ENCODE results near the gene SPEF1.
"Not testable (repeated sequence)": the region's sequence is repeated elsewhere in the genome, so short reads cannot be mapped to it uniquely, and the experiment has no call there.

SPEF1 gene, protein sequence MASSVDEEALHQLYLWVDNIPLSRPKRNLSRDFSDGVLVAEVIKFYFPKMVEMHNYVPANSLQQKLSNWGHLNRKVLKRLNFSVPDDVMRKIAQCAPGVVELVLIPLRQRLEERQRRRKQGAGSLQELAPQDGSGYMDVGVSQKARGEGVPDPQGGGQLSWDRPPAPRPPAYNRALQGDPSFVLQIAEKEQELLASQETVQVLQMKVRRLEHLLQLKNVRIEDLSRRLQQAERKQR

DNA sequence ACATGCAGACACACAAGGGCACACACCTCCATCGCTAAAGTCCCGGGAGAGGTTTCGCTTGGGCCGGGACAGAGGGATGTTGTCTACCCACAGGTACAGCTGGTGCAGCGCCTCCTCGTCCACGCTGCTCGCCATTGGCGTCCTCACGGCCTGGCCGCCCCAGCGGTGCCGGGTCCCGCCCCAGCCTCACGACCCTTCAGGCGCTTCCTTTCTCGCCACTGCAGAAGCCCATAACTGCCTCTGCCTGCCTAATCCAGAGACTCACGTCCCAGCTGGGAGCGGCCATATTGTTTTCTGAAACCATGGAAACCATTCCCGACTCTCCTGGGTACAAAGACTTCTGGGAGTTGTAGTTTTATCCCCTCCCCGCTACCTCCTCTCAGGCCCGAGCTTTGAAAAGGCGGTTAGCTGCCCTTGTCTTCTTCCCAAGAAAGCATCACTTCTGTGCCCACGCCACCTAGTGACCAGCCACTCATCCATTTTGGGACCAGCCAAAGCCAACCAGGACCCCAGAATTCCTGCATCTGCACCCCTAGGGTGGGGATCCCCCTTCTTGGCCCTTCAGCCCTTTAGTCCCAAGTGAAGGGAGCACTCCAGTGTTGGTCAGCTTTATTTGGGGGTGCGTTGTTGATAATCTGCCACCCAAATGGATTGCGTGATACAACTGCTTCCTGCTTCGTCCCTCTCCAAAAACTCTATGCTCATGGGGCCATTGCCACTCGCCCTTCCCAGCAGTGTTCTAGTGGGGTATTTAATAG, at the start of gene SPEF1:
SPEF1 (minus strand) TSS at position 296 of the 758 bp plus-strand sequence; CDS start at position 135, 161 bp downstream.
- peak; percentile 91 for DNase-seq (ENCODE audit: low spot score)

DNA sequence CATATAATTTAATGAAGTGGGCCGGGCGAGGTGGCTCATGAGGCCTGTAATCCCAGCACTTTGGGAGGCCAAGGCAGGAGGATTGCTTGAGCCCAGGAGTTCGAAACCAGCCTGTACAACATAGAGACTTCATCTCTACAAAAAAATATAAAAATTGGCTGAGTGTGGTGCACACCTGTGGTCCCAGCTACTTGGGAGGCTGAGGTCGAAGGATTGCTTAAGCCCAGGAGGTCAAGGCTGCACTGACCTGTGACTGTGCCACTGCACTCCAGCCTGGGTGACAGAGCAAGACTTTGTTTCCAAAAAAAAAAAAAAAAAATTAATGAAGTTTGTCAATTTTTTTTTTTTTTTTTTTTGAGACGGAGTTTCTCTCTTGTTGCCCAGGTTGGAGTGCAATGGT, 48.6 kb upstream of the SPEF1 start:
- not testable (repeated sequence) for DNase-seq (ENCODE audit: low spot score)

DNA sequence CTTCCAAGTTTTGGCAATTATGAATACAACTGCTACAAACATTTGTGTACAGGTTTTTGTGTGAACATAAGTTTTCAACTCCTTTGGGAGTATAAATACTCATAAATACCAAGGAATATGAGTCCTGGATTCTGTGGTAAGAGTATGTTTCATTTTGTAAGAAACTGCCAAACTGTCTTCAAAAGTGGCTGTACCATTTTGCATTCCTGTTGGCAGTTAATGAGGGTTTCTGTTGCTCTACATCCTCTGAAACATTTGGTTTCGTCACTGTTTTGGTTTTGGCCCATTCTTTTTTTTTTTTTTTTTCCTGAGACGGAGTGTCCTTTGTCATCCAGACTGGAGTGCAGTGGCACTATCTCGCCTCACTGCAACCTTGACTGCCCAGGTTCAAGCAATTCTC, 47.5 kb upstream of the SPEF1 start:
- DNase-seq (ENCODE audit: low spot score) = no peak

DNA sequence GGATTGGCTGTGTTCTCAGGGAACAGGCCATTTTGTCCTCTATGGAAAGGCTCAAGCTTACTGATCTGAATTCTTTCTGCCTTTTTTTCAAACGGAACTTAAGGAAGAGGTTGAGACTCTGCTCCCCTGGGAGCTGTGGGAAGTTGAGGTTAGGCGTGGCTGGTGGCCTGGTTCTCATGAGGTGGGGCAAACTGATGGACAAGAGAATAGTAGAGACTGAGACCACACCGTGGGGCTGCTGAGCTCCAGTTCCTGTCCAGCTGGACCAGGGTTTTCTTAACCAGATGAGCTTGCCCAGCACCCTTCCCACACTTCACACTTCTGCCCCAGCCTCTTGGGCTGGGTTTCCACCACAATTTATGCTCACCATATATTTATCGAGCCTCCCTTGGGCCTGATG, 45.2 kb upstream of the SPEF1 start:
- no peak for DNase-seq (ENCODE audit: low spot score)

DNA sequence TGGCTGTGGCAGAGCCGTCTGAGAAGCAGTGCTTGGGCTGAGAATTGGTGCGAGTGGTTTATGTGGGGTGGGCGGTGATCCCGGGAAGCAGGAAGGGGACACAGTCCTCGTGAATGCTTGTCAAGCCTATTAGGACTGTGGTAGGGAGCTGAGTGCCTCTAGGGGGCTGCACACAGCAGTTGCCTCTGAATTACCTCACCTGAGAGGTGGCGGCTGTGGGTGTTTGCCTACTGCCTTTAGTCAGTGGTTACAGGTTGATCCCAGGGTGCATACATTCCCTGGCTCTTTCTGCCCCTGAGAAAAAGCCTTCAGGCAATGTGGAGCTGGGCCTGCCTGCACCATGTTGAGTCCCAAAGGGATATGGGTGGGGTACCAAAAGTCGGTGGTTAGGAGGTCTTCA, 44.3 kb upstream of the SPEF1 start:
- no peak for DNase-seq (ENCODE audit: low spot score)

DNA sequence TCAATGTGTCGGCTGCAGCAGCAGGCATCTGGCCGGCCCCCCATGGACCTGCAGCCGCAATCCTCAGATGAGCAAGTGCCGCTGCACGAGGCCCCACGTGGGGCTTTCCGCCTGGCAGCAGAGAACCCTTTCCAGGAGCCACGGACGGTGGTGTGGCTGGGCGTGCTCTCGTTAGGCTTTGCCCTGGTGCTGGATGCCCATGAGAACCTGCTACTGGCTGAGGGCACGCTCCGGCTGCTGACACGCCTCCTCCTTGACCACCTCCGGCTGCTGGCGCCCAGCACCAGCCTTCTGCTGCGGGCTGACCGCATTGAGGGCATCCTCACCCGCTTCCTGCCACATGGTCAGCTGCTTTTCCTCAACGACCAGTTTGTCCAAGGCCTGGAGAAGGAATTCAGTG, 42.6 kb upstream of the SPEF1 start:
- no peak for DNase-seq (ENCODE audit: low spot score)

DNA sequence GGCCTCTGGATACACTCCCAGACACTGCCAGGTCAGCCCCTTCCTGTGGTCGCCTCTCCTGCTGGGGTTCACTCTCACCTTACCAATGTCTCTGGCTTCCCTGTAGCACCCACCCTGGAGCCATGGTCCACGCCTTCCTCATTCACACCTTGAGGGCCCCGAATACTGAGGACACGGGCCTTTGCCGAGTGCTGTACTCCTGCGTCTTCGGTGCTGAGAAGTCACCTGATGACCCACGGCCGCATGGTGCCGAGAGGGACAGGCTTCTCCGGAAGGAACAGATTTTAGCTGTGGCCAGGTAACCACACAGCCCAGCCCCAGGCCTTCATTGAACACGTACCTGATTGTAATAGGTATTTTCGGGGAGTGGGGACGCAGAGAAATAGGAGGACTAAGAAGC, 40.7 kb upstream of the SPEF1 start:
- DNase-seq (ENCODE audit: low spot score) = no peak

DNA sequence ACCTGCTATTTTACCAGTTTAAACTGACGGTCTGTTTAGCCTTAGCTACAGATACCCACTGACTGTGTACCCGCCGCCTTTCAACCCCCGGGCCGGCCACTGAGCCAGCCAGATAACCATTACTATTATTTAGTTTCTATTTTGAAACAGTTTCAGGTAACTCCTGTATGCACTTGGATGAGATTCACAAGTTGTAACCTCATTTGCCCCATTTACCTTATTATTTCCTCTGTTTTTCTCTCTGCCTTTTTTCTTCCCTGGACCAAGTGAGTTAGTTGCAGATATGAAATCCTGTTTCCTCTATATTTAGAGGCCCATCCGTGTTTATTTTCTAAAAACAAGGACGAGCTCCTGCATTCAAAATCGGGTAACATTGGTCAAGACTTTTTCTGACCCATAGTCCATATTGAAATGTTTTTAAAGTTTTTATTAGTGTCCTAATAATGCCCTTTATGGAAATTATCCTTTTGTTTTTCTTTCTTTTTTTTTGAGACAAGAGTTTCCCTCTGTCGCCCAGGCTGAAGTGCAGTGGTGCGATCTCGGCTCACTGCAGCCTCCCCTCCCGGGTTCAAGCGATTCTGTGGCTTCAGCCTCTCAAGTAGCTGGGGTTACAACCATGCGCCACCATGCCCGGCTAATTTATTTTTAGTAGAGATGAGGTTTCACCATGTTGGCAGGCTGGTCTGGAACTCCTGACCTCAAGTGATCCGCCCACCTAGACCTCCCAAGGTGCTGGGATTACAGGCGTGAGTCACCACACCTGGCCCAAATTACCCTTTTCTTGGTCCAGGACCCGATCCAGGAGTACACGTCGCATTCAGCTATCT, 39.9 kb upstream of the SPEF1 start:
- no peak for DNase-seq (ENCODE audit: low spot score)

DNA sequence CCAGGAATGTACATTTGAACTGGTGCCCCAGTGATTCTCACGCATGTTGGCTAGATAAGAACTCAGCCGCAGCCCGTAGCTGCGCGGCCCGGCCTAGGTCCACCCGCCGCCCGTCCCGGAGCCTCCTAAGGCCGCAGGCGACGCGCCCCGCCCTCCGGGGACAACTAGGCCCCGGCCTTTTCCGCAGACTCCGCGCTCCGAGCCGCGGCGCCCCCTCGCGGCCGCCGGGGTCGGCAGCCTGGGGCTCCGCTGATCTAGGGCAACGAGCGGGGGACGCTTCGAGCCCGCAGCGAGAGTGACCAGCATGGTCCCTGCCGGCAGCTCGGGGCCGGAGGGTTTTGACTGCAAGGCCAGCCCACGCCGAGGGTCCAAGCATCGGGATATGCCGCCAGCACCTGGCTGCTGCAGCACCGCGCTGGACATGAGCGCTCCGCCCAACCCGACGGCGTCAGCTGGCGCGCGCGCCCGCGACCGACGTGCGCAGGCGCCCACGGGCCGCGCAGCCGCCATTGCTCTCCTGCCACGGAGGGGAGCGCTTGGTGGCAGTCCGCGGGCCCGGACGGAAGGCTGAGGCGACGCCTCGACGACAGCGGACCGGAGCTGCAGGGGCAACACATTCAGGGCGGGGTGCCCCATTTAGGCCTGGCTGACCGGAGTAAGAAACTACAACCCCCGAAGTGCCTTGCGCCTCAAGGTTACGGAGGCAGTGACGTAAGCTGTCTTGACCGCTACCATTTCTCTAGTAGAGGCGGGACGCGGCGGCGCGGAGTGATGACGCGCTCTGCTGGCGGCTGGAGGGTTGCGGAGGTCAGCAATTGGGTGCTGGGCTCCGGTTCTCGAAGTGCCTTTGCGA, 39.0 kb upstream of the SPEF1 start, which contains the start of gene AP5S1:
AP5S1 (plus strand) TSS at position 500 of the 853 bp plus-strand sequence. CDS start 1,571 bp downstream, outside the sequence.
- DNase-seq (ENCODE audit: low spot score) = peak; percentile 95

DNA sequence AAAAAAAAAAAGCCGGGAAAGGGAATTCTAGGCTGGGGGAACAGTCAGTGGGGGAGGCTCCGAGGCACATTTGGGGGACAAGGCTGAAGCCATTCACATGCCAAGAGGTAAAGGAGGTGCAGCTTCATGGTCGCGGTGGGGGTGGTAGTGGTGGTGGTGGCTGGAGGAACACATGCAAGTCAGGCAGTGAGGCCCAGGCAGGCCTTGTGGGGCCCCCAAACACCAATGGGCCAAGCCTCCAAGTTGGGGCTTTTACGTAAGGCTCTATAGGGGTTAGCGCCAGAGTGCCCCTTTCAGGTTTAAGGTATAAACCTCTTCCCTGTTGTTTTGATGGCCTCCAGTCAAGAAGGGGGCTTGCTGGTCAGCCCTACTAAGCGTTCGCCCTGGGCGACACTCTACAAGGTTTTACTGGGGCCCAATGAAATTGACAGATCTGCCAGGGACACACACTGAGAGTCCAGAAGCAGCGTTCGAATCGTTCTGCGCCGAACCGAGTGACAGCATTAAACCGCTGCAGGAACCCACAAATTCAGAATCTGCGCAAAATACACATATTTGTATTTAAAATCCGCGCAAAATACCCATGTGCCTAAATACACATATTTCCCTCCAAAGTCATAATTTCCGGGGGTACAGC, 38.3 kb upstream of the SPEF1 start:
- DNase-seq (ENCODE audit: low spot score) = no peak

DNA sequence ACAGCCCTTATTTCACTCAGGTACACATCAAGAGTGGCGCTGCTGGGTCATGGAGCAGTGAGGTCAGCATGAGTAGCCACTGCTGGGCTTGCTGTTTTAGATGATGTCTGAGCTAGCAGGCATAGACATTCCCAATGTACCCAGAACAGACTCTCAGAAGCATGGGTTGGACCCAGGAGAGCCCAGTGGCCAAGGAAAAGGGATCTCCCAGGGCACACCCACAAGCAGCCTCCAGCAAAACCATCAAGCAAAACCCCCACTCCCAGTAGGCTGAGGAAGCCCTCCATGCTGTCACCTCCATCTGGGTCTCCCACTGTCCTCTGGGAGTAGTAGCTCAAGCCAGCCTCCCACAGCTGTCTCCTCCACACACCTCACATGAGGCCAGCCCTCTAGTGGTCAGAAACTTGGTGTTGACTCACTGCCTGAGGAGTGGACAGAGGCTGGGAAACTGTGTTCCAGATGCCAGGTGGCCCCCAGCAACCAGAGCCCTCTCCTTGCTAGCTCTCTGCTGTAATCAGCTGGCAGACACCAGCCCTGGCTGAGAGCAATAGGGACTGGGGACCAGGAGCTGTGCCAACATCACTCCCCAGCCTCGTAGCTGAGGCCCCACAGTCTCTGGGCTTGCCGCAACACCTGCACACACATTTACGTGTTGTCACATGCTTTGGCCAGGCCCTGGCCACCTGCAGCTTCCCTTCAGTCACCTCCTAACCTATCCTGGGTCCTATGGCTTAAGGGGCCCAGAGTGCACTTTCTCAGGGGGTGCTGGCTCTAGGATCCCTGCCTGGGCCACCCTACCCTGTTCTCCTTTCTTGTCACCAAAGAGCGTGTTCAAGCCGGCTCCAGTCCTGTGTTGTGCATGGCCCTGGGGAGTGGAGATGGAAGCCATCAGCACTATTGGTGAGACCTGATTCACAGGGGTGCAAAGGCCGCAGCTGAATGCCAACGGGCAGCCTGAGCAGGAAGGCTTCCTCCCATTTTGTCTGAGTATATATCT, 37.2 kb upstream of the SPEF1 start:
- peak; percentile 72 for DNase-seq (ENCODE audit: low spot score)

DNA sequence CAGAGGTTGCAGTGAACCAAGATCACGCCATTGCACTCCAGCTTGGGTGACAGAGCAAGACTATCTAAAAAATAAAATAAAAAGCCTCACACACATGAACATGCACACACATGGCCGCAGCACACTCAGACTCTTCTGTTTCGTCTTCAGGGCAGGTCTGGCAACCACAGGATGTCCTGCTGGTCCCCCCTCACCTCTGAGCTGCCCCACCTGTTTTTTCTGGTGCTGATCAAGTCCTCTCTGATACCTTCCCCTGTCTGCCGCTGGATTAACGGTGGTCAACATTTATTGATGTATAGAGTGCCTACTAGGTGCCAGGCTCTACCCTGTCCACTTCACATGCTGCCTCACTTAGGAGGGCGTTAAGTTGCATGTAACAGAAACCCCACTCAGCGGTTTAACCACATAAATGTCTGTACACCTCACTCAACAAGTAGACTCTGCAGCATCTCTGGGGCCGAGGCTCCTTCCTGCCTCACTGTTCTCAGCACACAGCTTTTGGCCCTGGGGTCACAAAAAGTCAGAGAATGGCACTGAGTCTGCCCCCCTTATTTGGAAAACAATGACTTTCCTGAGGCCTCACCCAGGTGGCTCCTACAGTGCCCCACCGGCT, 34.6 kb upstream of the SPEF1 start:
- DNase-seq (ENCODE audit: low spot score) = no peak

DNA sequence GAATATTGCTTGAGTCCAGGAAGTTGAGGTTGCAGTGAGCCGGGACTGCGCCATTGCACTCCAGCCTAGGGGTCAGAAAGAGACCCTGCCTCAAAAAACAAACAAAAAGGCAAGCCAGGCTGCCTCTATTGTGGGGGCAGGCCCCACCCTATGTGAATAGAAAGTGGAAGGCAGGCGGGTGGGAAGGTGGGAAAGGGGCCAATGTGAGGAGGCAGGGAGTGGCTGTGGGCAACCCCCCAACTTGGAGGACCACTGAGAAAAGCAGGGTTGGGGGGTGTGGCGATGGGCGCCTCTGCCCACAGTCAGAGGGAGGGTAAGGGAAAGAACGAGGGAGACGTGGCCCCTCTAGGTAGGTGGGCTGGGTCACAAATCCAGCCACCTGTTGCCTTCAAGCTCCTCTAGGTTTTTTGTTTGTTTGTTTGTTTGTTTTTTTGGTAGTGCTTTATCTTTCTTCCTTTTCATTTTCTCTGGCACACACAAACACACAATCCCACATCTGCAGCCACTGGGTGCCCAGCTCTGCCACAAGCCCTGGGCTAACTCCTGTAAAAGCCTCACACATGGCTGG, 33.8 kb upstream of the SPEF1 start:
- DNase-seq (ENCODE audit: low spot score) = no peak

DNA sequence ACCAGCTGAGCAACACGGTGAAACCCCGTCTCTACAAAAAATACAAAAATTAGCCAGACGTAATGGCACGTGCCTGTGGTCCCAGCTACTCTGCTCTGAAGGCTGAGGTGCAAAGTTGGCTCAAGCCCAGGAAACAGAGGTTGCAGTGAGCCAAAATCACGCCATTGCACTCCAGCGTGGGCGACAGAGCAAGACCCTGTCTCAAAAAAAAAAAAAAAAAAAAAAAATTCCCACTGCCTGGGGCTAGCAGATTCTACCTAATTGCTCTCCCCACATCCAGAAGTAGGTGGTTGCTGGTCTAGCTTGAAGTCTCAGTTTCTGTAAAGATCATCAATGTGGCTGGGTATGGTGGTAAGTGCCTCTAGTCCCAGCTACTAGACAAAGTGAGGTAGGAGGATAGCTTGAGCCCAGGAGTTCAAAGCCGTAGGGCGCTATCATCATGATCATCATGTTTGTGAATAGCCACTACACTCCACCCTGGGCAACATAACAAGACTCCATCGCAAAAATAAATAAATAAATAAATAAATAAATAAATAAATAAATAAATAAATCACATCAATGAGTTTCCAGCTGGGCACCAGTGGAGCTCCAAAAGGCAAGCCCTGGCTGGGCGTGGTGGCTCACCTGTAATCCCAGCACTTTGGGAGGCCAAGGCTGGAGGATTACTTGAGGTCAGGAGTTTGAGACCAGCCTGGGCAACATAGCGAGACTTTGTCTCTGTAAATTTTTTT, 32.8 kb upstream of the SPEF1 start:
- no peak for DNase-seq (ENCODE audit: low spot score)

DNA sequence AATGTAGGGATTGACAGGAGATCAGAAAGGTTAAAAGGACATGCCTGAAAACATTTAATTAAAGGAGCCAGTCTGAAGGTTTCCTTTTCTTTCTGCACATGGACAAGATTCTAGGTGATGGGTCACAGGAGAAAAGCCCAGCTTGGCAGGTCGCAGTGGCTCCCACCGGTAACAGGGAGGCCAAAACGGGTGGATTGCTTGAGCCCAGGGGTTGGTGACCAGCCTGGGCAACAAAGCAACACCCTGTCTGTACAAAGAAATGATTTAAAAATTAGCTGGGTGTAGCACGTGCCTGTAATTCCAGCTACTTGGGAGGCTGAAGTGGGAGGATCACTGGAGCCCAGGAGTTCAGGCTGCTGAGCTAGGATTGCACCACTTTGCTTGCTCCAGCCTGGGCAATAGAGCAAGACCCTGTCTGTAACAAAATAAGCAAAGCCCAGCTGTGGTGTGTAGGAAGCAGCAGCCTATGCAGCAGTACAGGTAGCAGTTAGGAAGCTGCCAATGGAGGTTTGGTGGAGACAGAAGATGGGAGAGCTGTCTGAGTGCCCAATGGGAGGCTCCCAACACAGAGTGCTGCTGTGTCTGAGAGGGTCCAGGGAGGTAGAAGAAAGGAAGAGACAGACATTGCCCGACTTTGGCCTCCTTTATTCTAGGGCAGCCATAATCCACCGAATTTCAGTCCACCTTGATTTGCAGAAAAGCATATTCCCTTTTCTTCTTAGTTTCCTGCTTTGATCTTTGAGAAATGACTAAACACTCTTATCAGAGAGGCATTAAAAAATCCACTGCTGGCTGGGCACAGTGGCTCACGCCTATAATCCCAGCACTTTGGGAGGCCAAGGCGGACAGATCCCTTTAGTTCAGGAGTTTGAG, 32.0 kb upstream of the SPEF1 start:
- DNase-seq (ENCODE audit: low spot score) = no peak

DNA sequence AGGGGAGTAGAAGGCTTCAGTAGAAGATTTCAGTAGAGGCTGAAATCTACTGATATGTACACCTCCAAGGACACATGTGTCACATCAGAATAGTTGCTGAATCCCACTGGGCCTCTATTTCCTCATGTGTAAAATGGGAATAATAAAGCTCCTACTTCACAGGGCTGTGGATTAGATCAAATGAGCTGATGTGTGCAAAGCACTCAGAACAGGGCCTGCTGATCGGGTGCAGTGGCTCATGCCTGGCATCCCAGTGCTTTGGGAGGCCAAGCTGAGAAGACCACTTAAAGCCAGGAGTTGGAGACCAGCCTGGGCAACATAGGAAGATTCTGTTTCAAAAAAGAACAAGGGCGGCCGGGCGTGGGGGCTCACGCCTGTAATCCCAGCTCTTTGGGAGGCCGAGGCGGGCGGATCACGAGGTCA, 31.0 kb upstream of the SPEF1 start:
- no peak for DNase-seq (ENCODE audit: low spot score)

DNA sequence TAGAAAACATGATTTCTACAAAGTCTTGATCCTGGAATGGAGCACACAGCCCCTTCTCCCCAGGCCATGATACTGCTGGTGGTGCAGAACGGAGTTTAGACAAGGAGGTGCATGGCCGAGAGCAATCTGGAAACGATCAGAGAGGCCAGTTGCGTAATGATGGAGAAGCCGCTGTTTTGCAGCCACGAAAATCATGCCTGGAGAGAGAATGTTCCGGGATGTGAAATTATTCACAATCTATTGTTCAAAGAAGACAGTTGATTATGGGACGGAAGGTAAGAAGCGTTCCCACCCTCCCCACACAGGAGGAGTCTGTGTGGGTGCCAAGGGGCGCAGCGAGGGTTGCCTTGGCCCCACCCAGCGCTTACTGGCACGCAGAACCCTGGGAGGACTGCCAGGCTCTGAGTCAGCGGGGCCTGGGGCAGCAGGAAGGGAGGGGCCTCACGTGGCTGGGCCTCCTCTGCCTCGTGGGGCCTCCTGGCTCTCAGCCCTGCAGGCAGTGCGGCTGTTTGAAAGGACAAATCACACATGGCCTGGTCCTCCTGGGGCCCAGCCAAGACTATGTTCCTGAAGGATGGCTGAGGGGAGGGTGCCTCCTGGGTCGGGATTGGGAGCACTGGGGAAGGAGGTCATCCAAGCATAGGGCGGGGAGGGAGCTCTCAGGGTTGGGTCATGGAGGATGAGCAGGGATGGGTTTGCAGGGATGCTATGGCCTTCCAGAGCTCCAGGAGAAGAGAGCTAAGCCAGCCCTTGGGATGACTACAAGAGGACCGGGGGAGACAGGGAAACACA, 30.4 kb upstream of the SPEF1 start:
- DNase-seq (ENCODE audit: low spot score) = peak; percentile 98
